Activated CD8-positive, alpha-beta memory T cell treated with anti-CD3 and anti-CD28 coated beads, Interleukin-2, amount 50 U/mL, for 4 hours (primary cell): ENCODE data around the gene ADPRHL1.

Source experiments
- DNase-seq: peaks from one replicate; pipeline ENCODE4 v3.0.0-alpha.2; 2020

Gene ADPRHL1

GRCh38 chr13:113414335-113414734 lies 39.0 kb downstream of the ADPRHL1 start:
- DNase-seq: no peak

GRCh38 chr13:113413898-113414282 lies 39.4 kb downstream of the ADPRHL1 start:
- no peak for DNase-seq

GRCh38 chr13:113413178-113413897 lies 40.0 kb downstream of the ADPRHL1 start:
- no peak for DNase-seq

GRCh38 chr13:113412440-113412839 lies 40.8 kb downstream of the ADPRHL1 start:
- DNase-seq: no peak

GRCh38 chr13:113411216-113412023 lies 41.9 kb downstream of the ADPRHL1 start:
- DNase-seq: no peak

- no peak for DNase-seq
Measured at GRCh38 chr13:113410472-113411201, 42.7 kb downstream of the ADPRHL1 start.

- no peak for DNase-seq
Measured at GRCh38 chr13:113408562-113408961, 44.7 kb downstream of the ADPRHL1 start.

- no peak for DNase-seq
Measured at GRCh38 chr13:113407531-113408393, 45.5 kb downstream of the ADPRHL1 start.

GRCh38 chr13:113407103-113407530 lies 46.2 kb downstream of the ADPRHL1 start:
- no peak for DNase-seq

GRCh38 chr13:113406321-113407102 lies 46.8 kb downstream of the ADPRHL1 start:
- DNase-seq: no peak

GRCh38 chr13:113405481-113406300 lies 47.6 kb downstream of the ADPRHL1 start:
- no peak for DNase-seq

GRCh38 chr13:113404723-113405471 lies 48.4 kb downstream of the ADPRHL1 start:
- DNase-seq: no peak

- DNase-seq: no peak
Measured at GRCh38 chr13:113404366-113404722, 48.9 kb downstream of the ADPRHL1 start.

GRCh38 chr13:113403255-113404104 lies 49.8 kb downstream of the ADPRHL1 start:
- no peak for DNase-seq

GRCh38 chr13:113402471-113403254 lies 50.6 kb downstream of the ADPRHL1 start:
- DNase-seq: no peak

- DNase-seq: no peak
Measured at GRCh38 chr13:113401452-113402415, 51.6 kb downstream of the ADPRHL1 start.
